Small intestine (tissue), 7 donors: ENCODE measurements around the gene GLDN. TPM values are rescaled to one million over a fixed set of nuclear protein-coding genes. Genes with fewer than 3 reads are reported as not detected.

Experiments used
- DNase-seq, 2 donors: peaks; one replicate each; pipeline versions ENCODE4 v3.0.0 to v3.0.0-alpha.2; 2013
- FAIRE-seq: peaks from 2 replicates; lab custom pipeline; 2012; peaks lifted over from hg19 to GRCh38; lab: Jason Lieb, UNC
- H3K27ac ChIP-seq, 3 donors: one replicate each; pipeline ENCODE4 v1.5.1; 2013; ENCODE audit warnings: low read length in 2 of 3, mild to moderate bottlenecking in 2 of 3, control low read depth in 1 of 3, inconsistent platforms in 1 of 3, low read depth in 1 of 3, moderate library complexity in 1 of 3
- H3K27me3 ChIP-seq, 3 donors: one replicate each; pipeline ENCODE4 v1.6.1; 2013; ENCODE audit warnings: low read length in 3 of 3, inconsistent platforms in 1 of 3; ENCODE audit not compliant: control insufficient read depth in 3 of 3, insufficient read depth in 3 of 3
- H3K36me3 ChIP-seq, 3 donors: one replicate each; pipeline ENCODE4 v1.6.1; 2013; ENCODE audit warnings: low read length in 3 of 3, inconsistent platforms in 1 of 3, low read depth in 1 of 3, mild to moderate bottlenecking in 1 of 3, moderate library complexity in 1 of 3; ENCODE audit not compliant: control insufficient read depth in 3 of 3, insufficient read depth in 2 of 3
- H3K4me1 ChIP-seq, 3 donors: one replicate each; pipeline ENCODE4 v1.6.1; 2013; ENCODE audit warnings: low read length in 2 of 3, inconsistent platforms in 1 of 3, low read depth in 1 of 3, mild to moderate bottlenecking in 1 of 3, moderate library complexity in 1 of 3; ENCODE audit not compliant: control insufficient read depth in 3 of 3, insufficient read depth in 2 of 3
- H3K4me3 ChIP-seq, 3 donors: one replicate each; pipeline ENCODE4 v1.5.1; 2013; ENCODE audit warnings: low read length in 3 of 3, control low read depth in 1 of 3, inconsistent platforms in 1 of 3, low read depth in 1 of 3, mild to moderate bottlenecking in 1 of 3, moderate library complexity in 1 of 3
- H3K9me3 ChIP-seq, 2 donors: one replicate each; pipeline ENCODE4 v1.6.1; 2013; ENCODE audit warnings: low read depth in 1 of 2, low read length in 1 of 2; ENCODE audit not compliant: control insufficient read depth in 2 of 2, insufficient read depth in 1 of 2
- WGBS, 3 donors: extraction: QIAGEN DNeasy Blood & Tissue Kit; methylation state at CpG; one replicate each; pipeline ENCODE4 v1.1.7; 2013; 5-methylcytosine and 5-hydroxymethylcytosine counted together
- polyA plus RNA-seq, 4 donors: library from polyadenylated mRNA; stranded (reverse) in 3 of 4; unstranded in 1 of 4; fragments of 200-250 nt in 3 of 4; fragments of 120-200 nt in 1 of 4; gene quantifications; one replicate each; pipeline versions ENCODE4 v1.2.1 to v1.2.3, GENCODE V29; 2013
- donor health status: healthy with polysubstance abuse.
- donor health status: control.
- donor health status: control.
- donor health status: Bipolar disorder and iron deficiency.
- donor health status: healthy.

GLDN gene
- polyA plus RNA-seq, 4 donors, result 0.43 to 0.87 (median 0.81) TPM; not detected in 1

DNA sequence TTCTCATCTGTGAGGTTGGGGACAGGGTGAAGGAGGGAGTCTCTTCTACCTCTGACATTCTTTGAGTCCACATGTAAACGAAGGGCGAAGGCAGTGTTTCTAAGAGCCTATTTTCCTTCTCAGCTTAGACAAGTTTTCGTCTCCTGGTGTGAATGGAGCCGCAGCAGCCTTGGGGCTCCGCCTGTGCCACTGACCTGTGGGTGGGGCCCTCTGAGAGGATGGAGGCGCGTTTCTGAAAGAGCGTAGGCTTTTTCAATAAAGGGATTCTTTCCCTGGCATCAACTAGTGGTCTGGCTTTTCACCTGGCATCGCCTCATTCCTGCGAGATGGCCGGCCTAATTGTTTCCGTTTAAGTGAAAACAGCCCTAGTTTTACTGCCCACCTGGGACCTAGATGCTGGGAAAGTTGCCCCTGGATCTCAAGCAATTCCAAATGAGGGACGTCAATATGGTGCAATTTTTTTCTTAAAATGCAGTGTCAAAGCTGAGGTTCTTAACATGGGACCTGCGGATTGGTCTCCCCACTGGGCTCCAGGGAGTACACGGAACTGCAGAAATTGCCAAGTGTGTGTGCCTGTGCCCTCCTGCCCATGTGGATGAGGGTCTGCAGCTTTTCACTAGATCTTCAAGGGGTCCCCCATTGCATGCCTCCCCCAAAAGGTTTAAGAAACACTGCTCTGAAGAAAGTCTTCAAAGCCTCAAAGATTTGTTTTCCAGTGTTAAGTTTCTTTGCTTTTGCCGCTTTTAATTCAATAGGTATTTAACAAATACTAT lies 958 bp downstream of the GLDN start:
- no peak for FAIRE-seq
- no peak overlapping the region for H3K27ac ChIP-seq
- no peaks in the 10 kb centered on the region for H3K9me3 ChIP-seq
- H3K4me1 ChIP-seq, result no peaks in the 10 kb centered on the region
- peaks cover 8 to 23% (median 9%) of the 10 kb centered on the region in 3 donors for H3K27me3 ChIP-seq
- DNase-seq, result no peak
- no peaks in the 10 kb centered on the region for H3K36me3 ChIP-seq
- WGBS, 3 donors, result 56 to 64% (median 62%) methylated on average over 16 of the region's 16 CpGs
- H3K4me3 ChIP-seq, result no peak overlapping the region

DNA sequence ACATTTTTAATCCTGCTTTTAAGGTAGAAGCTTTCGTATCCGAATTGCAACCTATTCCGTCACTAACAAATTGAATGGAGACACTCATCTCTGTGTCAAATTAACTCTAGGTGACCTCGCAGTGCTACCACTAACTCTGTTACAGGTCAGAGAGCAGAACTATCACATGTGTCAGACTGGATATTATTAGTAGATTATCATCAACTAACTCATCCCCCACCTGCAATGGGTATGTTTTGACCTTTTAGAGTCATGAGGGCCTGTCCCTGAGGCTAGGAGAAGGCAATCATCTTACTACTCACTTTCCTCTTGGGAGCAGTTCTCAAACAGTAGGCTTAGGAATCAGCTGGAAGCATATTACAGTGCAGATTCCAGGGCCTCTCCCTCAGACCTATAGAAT lies 2.0 kb downstream of the GLDN start:
- Histone ChIP-seq H3K4me3 (no peak overlapping the region), H3K36me3 (no peaks in the 10 kb centered on the region), H3K4me1 (no peaks in the 10 kb centered on the region), H3K9me3 (no peaks in the 10 kb centered on the region), H3K27ac (no peak overlapping the region), H3K27me3 (peaks cover 7 to 23% (median 8%) of the 10 kb centered on the region in 3 donors)
- 95 to 96% (median 95%) methylated on average over 4 of the region's 4 CpGs for WGBS, 3 donors
- FAIRE-seq, result no peak
- no peak for DNase-seq

DNA sequence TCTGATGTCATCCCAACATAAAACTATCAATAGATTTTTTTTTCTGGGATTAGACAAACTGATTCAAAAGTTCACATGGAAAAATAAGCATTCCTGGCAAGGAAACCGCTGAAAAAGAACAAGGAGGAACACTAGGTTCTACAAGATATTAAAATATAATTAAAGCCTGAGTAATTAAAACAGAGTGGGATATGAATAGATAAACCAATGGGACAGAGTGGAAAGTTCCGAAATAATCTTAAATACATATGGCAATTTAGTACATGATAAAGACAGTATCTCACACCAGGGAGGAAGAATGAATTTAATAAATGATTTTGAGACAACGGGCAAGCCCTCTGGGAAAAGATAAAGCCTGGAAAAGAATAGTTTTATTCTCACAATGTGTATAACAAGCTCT lies 4.7 kb downstream of the GLDN start:
- H3K4me3 ChIP-seq, result no peak overlapping the region
- WGBS, 3 donors, result 44 to 57% (median 46%) methylated on average over 3 of the region's 3 CpGs
- H3K36me3 ChIP-seq, result no peaks in the 10 kb centered on the region
- H3K27ac ChIP-seq, result no peak overlapping the region
- no peaks in the 10 kb centered on the region for H3K4me1 ChIP-seq
- H3K9me3 ChIP-seq, result no peaks in the 10 kb centered on the region
- DNase-seq (no peak), FAIRE-seq (no peak)
- H3K27me3 ChIP-seq, result peaks cover 3 to 14% (median 8%) of the 10 kb centered on the region in 3 donors

DNA sequence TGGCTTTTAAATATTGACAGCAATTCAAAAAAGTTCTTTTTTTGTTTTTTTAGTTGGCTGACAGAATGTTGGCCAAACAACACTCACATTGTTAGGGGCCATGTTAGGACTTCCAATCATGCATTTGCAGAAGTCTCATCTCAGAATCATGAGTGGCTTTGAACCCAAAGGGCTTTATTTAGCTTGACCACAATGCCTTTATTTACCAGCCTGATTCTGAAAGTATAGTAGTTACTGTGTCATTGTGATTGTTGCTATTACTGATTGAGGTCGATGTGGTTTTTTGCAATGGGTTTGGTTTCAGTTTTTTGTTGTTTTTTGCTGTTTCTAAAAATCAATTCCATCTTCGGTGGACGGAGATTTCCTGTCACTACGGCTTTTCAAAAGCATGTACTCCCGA lies 7.2 kb downstream of the GLDN start:
- Histone ChIP-seq H3K4me1 (no peaks in the 10 kb centered on the region), H3K27me3 (no peaks in the 10 kb centered on the region), H3K4me3 (no peak overlapping the region), H3K9me3 (no peaks in the 10 kb centered on the region), H3K27ac (no peak overlapping the region), H3K36me3 (no peaks in the 10 kb centered on the region)
- no peak for FAIRE-seq
- no peak for DNase-seq
- 53 to 81% (median 60%) methylated on average over 5 of the region's 5 CpGs for WGBS, 3 donors

DNA sequence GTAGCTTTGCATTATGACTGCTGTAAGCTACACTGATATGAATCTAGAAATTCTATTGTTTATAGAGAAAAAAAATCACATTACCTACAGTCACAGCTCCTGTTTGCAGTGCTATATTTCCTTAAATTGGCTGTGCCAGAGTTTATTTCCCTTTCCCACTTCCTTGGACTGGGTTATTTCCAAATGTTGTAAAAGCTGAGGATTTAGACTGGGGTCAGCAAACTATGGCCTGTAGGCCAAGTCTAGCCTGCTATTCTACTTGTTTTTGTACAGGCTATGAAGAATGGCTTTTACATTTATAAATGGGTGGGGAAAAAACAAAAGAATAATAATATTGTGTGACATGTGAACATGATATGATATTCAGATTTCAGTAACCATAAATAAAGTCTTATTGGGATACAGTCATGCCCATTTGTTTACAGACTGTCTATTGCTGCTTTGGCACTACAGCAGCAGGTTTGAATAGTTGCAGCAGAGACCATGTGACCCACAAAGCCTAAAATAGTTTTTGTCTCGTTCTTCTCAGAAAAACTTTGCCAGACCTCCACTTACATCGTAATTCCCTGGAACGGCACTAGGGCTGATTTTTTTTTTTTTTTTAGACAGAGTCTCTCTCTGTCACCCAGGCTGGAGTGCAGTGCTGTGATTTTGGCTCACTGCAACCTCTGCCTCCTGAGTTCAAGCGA lies 7.8 kb downstream of the GLDN start:
- no peaks in the 10 kb centered on the region for H3K9me3 ChIP-seq
- H3K27ac ChIP-seq, result no peak overlapping the region
- FAIRE-seq (no peak), DNase-seq (no peak)
- H3K4me3 ChIP-seq, result no peak overlapping the region
- WGBS, 3 donors, result 56 to 87% (median 68%) methylated on average over 4 of the region's 4 CpGs
- no peaks in the 10 kb centered on the region for H3K27me3 ChIP-seq
- H3K36me3 ChIP-seq, result no peaks in the 10 kb centered on the region
- no peaks in the 10 kb centered on the region for H3K4me1 ChIP-seq

DNA sequence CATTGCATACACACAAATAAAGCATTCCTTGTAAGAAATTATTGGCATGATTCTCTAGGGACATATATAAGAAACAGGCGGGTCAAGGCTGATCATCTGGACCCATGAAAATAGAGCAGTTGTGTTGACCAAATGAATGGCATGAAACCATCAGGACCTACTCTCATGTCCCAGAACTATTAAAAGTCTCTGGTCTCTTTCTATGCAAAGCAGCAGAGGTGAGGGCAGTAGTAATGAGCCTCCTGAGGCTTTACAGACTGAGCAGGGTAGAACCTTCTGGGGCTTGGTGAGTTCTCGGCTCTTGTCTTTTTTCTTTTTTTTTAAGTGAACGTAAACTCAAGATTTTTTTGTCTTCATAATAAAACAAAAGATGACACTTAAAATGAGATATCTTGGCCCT lies 9.3 kb downstream of the GLDN start:
- H3K4me1 ChIP-seq, result no peaks in the 10 kb centered on the region
- no peaks in the 10 kb centered on the region for H3K9me3 ChIP-seq
- H3K4me3 ChIP-seq, result no peak overlapping the region
- no peaks in the 10 kb centered on the region for H3K36me3 ChIP-seq
- FAIRE-seq, result no peak
- H3K27me3 ChIP-seq, result no peaks in the 10 kb centered on the region
- H3K27ac ChIP-seq, result no peak overlapping the region
- DNase-seq, result no peak
- 88 to 97% (median 94%) methylated on average over 3 of the region's 3 CpGs for WGBS, 3 donors

DNA sequence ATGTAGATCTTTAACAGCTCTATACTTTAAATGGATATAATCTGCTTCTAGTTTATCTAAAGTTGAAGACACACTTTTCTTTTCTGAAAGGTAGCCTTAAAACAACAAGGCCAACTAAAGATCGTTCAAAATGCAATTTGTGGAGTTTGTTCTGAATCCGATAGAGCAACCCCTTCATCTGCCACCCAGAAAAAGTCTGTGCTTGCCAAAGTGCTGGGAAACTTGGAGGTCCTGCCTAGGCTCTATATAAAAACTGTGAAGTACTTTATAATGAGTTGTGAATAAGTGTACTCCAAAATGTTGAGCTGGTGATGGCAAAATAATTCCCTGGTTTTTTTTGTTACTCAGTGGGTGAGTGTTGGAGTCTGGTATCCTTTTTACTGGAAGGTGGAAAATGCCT lies 12.5 kb downstream of the GLDN start:
- no peaks in the 10 kb centered on the region for H3K9me3 ChIP-seq
- FAIRE-seq, result no peak
- H3K27ac ChIP-seq, result no peak overlapping the region
- no peaks in the 10 kb centered on the region for H3K4me1 ChIP-seq
- no peak overlapping the region for H3K4me3 ChIP-seq
- H3K36me3 ChIP-seq, result no peaks in the 10 kb centered on the region
- no peaks in the 10 kb centered on the region for H3K27me3 ChIP-seq
- WGBS, 3 donors, result 32 to 64% (median 38%) methylated on average over 2 of the region's 2 CpGs
- no peak for DNase-seq

DNA sequence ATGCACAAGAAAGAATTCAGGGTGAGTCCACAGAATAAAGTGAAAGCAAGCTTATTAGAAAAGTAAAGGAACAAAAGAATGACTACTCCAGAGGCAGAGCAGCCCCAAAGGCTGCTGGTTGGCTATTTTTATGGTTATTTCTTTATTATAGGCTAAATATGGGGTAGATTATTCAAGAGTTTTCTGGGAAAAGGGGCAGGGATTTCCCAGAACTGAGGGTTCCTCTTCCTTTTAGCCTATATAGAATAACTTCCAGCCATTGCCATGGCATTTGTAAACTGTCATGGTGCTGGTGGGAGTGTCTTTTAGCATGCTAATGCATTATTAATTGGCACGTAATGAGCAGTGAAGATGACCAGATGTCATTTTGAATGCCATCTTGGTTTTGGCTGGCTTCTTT lies 13.6 kb downstream of the GLDN start:
- no peak overlapping the region for H3K4me3 ChIP-seq
- WGBS, 3 donors, result 83 to 100% (median 95%) methylated on average over 1 of the region's 1 CpG
- DNase-seq (no peak), FAIRE-seq (no peak)
- H3K27me3 ChIP-seq, result no peaks in the 10 kb centered on the region
- no peaks in the 10 kb centered on the region for H3K9me3 ChIP-seq
- no peaks in the 10 kb centered on the region for H3K4me1 ChIP-seq
- no peak overlapping the region for H3K27ac ChIP-seq
- H3K36me3 ChIP-seq, result no peaks in the 10 kb centered on the region
